LoVo (cell line): ENCODE results near the gene ASB7.
"Not testable (repeated sequence)": the region's sequence is repeated elsewhere in the genome, so short reads cannot be mapped to it uniquely, and the experiment has no call there.

Experiments used
- DNase-seq: peaks from one replicate; pipeline ENCODE4 v3.0.0-alpha.2; 2016; ENCODE audit warnings: low spot score

The ASB7 gene, protein sequence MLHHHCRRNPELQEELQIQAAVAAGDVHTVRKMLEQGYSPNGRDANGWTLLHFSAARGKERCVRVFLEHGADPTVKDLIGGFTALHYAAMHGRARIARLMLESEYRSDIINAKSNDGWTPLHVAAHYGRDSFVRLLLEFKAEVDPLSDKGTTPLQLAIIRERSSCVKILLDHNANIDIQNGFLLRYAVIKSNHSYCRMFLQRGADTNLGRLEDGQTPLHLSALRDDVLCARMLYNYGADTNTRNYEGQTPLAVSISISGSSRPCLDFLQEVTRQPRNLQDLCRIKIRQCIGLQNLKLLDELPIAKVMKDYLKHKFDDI

DNA sequence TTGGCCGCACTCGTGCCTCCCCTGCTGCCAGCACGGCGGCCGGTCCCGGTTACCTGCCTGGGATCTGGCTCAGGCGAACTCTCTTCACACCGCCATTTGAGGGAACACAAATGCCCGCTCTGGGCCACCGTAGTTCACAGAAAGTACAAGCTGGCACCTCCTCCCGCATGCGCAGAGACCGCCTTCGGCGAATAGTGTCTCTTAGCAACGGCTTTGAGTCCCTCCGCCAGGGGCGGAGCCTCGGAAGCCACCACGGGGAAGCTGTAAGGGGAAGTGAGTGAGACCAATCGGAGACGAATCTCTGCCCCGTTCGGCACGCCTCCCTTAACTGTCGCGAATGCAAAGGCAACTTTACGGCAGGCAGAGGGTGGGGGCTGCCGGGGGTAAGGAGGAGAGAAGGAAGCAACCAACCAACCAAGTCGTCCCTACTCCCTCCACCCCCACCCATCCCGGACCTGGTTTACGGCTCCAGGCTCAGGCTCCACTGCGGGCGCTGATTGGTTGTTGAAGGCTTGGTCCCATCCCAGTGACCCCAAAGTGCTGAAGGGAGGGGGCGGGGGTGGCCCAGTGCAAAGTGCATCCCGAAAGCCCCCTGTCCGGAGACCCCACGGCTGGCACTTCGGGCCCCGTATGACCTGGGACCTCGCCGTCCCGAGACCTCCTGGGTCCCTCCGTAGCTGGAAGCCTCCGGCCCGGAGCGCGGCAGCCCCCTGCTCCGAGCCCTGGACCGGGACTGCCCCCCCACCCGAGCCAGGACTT is at the start of gene ASB7, which contains the start of gene LINS1:
Gene ASB7, plus strand, starts transcription at position 526 of the 759 bp plus-strand sequence. CDS start 9,628 bp downstream, outside the sequence.
Gene LINS1, minus strand, starts transcription at position 121 of the 759 bp plus-strand sequence. CDS start 21,342 bp downstream, outside the sequence.
- DNase-seq = peak; percentile 100

DNA sequence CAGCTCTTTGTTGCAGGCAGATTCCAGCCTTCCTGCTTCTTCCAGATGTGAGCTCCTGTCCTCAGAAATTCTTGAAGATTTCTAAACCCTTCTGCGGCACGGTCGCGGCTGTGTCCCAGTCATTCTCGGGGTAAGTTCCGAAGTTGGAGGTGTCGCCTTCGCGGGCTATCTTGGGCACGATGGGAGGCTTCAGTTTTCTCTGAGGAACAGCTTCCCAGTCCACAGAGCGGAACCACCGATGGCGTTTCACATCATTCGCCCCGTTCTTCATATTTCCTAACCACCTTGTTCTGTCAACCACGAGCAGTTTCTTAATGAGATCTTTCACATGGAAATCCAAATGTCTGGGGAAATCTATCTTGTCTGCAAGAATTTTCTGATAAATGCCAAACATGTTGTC is 48.9 kb upstream of the ASB7 start:
- no peak for DNase-seq

DNA sequence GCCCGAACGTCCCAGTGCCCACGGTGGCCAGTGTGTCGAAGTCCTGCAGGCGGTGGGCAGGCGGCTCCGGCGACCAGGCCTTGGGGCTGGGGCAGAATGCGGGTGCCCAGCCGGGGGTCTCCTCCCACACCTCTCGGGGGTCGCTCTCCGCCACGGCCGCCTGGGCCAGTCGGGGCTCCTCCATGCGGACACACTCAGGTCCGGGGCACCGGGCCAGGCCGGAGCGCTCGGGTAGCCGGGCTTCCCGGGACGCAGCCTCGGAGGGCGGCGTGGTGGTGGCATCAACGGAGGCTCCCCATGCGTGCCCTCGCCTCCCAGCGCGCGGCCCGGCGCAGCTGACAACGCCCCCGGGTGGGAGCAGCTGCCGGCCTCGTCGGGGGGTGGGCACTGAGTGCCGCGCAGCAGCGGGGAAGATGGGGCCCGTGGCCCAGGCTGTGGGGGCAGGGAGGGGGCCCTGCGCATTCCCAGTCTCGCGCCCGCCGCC is 43.6 kb upstream of the ASB7 start:
- DNase-seq = no peak

DNA sequence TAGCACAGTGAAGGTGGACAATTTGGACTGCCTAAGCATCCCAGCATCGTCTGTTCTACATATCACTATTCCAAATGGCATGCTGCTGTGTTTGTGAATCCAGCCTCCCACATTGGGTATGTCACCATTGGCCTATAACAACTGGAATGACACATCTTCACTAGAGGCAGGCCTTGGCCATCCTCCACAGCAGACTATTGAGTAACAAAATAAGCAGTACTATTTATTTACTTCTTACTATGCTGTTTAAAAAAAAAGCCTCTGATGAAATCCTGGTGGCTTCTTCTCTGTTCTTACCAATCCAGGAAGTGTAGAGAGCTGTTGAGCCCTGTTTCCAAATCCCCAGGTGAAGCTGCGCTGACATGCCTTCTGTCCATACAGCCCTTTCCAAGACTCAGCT is 43.1 kb upstream of the ASB7 start:
- DNase-seq = no peak

DNA sequence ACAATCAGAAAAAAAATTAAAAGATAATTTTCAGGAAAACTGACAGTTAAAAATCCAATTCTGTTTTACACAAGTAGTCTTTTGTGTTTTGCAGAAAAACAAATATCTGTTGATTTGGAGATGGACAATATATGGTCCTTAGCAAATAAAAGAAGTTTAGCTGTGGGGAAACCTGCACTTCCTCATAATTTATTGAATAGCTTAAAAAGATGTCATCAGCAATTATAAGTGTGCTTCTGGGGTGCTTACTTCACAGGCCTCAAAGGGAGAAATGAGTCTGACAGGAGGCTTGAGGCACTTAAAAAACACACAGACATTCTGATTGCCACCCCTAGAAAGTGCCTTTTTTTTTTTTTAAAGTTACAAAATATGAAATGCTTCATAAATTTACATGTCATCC is 42.1 kb upstream of the ASB7 start:
- no peak for DNase-seq

DNA sequence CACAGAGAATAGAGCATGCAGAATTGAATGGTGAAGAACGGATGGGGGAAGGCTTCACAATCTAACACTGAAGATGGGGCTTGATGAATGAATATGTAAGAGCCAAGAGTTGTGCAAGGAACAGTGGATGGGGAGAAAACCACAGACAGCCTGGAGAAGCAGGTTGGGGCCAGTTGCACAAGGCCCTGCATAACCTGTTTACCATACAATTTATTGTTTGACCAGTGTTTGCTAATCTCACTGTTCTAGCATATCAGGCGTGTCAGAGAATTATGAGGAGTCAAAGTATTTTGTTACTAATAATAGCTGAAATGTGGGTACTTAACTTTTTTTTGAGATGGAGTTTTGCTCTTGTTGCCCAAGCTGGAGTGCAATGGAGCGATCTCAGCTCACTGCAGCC is 36.8 kb upstream of the ASB7 start:
- DNase-seq = no peak

DNA sequence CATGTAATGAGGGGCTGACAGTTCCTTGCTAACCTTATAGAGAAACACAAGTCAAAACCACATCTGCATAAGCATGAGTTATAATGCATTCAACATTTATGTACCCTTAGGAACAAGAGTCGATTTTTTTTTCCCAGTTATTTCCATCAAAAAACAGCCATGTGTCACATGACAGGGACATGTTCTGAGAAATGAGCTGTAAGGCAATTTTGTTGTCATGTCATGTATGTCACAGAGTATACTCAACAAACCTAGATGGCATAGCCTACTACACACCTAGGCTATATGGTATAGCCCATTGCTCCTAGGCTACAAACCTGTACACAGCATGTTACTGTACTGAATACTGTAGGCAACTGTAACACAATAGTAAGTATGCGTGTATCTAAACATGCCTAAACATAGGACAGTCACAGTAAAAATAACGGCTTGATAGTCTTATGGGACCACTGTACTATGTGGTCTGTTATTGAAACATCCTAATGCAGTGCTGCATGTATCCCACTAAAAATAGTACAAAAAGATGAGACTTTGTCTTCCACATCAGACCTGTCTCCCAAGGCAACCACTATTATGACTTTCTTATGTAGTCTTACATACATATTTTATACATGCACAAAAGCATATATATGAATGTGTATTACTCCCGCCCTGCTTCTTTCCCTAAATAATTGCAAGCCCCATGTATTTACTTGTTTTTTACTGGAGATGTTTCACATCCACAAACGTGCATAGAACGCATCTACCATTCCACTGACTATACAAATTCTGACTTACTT is 35.4 kb upstream of the ASB7 start:
- DNase-seq = no peak

DNA sequence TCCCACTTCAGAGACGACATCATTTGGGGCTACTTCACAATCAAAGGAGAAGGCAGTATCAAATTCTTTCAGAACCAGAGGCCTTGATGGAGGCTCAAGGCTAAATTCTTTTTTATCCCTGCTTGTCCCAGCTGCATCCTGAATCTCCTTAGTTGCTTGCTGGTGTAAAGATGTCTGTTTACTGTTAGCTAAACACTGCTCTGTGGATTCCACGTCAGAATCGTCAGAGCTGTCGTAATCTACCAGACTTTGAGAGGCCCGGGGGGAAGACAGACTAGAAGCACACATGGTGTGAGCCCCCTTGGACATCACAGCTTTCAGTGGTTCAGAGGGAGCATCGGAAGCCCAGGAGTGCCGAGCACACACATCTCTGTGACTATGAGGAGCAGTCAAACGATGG is 33.0 kb upstream of the ASB7 start:
- DNase-seq = no peak

DNA sequence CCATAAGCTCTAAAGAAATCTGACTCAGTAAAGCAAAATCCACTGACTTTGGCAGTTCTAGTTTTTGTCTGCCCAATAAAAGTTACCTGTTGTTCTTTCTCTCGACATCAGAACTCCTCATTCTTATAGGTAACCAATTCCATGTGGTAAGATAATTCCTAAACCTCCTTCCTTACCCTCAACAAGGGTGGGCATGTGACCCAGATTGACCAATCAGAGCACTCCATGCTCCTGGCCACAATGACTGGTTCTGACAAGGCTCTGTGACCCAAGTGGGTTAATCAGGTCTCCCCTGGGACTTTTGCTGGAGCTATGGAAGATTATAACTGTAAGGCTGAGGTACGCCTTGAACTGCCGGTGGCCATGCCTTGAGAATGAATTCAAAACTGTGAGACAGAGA is 32.1 kb upstream of the ASB7 start:
- DNase-seq = no peak

DNA sequence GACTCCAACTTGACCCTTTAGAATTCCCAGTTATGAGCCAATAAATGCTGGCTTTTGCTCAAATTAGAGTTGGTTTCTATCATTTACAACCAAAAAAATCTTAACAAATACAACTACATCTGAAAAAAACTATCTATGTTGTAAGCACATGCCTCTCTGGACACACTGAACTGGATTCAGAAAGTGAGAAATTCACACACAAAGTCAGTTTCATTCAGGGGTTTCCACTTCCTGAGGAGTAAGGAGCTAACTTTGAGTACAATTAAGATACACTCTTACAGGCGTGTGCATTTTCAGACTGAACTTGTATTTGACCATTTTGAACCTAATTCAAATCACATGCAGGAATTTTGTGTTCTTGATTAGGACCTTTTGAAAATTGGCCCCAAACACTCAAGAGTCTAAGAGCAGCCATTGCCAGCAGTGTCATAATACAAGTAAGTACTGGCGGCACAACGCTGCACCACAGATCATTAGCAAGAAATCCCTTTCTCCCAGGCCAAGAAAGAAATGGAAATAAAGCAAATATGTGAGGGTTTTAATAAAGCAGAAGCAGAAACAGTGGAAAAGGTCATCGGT is 31.6 kb upstream of the ASB7 start:
- DNase-seq = no peak

DNA sequence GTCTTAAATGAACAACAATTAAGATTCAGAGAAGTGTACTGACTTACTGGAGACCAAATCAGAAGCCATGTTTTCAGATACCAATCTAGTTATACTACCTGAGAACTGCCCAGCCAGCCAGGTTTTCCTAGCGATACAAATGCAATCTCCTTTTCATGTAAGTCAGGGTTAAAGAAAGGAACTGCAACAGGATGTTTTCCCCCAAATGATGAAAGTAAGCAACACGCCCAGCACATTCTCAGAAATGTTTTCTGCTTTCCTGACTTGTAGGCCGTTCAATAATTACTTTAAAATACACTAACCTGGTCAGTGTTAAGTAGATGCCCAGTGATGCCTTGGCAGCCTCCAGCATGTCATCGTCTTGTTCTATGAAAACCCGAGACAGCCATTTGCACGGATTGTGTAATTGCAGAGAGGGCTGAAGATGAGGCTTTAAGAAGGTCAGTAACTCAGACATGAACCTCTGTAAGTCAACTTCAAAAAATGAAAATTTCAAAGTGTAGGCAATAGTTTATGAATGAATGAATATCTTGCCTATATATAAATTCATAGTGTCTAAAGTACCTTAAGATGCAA is 30.7 kb upstream of the ASB7 start:
- no peak for DNase-seq

DNA sequence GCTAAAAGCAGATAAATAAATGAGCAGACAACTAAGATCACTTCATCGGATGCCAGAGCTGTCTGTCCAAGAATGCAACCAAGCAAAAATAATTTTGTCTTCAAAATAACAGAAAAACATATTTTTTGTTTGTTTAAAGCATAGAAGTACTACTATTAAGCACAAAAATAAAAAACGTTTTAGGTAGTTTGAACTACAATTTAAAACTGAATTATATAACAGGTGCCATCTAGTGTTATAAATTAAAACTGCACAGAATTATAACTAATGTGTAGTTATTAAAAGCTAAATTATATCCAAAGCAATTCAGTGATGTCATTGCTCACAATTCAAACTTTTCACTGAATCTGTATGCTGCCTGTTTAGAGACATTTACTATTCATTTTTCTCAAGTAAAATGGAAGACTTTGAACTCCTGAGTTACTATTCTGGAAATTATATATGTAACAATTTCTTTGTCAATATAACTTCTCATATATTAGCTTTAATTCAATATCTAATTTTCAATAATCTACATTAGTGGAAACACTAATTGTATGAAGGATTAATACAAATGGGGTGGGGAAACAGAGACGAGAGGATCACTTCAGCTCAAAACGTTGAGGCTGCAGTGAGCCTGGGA is 29.9 kb upstream of the ASB7 start:
- DNase-seq = peak; percentile 18

DNA sequence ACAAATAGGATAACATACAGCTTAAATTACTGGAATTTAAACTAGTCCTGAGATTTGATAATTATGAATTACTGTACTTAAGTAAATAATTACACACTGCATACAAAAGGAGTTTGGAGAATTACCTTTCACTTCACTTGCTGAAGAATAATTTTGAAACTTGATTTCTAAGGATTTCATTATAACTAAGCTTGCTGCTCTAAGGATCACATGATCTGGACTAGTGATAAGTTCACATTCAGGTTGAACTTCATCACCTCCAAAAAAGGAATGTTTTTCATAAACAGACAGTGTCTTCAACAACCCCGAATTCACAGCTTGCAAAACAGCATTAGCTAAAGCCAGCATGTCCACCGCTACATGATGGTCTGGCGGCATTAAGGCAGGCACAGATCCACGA is 28.9 kb upstream of the ASB7 start:
- no peak for DNase-seq

DNA sequence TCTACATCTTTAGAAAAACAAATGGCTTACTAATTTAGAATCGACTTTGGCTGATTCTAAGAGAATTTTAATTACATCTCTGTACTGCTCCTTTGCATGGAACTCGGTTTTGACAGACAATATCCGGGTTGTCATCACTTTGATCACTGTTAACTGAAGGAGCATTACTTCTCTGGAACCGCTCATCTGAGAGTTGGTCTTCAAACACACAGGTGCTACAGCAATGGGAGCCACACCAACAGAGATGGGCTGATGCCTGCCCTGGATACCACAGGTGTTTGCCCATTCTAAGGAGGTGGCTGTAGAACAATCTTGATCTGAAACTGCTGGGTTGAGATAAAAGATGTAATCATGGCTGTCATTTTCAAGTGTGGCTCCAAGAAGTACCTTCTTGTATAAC is 22.0 kb upstream of the ASB7 start:
- DNase-seq = no peak

DNA sequence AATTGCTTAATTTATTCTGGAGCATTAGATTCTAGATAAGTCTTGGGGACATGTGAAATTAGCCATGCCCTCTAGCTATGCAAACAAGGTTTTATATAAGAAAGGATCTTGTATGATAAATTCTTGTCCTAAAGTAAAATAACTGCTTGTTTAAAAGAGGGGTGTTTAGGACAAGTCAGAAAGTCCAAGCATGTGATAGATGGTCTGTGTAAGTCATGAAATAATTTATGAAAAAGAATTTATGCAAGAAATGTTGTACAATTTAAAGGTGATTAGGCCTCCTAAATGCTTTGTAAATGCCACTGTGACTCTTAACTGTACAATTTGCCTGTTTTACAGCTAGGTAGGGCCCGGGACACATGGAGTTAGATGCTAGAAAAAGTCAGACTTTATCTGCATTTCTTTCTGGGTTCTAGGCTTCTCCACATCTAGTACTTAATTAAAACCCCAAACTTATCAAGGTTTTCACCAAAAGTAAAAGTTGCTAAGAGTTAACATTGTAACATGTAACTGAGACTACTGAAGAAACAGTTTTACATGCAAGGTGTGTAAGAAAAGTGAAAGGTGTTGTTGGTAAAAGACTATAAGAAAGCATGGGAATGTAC is 13.6 kb upstream of the ASB7 start:
- DNase-seq = no peak

DNA sequence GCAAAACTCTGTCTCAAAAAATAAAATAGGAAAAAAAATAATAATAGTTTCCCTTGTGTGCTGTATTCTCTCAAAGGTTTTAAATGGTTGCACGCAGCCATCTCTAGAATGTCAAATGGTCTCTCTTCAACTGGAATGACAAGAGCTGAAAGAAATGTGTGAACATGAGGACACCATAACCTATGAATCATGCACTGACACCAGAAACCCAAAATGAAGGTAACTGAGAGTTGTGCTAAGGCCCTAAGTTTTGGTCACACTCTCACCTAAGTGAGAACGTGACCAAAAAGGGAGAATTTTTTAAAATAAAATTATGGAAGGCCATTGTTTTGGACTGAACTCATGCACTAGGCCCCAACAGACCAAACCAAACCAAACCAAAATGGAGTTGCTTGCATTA is 11.2 kb upstream of the ASB7 start:
- DNase-seq = not testable (repeated sequence)

DNA sequence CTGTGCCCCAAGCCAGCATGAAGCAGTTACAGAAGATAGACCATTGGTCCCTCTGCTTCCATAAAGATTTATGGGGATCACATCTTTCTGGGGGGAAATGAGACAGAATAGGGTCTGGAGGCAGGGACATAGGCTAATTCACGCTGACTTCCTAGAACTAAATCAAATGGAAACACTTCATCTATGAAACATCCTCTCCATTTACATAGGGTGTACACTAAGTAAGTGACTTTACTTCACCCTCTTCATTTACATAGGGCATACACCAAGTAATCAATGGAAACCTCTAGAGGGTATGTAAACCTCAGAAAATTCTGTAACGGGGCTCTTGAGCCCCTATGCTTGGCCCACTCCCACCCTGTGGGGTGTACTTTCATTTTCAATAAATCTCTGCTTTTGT is 10.6 kb upstream of the ASB7 start:
- no peak for DNase-seq

DNA sequence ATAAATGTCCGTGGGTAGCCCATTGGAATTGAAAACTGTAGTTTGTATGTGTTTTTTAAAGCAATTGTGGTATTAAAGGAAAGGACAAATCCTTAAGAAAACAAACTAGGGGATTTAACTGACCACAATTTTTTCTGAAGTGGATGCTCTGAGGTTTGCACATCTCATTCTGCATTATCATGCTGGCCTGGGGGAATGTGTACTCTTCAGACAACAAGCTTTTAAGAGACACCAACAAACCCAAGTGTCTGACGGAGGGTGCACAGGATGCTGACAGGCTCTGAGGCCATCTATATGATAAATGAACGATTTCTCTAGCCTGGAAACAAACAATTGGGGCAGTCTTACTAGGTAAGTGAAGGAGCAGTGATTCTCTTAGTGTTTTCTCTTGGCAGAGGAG is 9.5 kb upstream of the ASB7 start:
- DNase-seq = no peak

DNA sequence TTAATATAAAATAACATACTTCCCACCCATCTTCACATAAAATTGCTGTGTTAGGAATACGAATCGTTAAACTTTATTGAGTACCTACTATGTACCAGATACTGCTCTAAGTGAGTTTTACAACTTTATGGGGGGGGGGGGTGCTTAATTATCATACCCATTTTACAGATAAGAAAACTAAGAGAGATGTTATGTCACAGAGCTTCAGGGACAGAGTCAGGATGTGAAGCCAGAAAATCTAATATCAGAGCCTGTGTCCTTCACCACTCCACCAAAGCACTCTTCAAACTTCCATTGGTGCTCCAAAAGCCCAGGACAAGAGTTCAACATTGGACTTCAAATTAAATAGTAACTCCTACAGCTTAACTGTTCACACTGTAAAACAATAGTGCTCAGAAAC is 9.0 kb upstream of the ASB7 start:
- DNase-seq = no peak

DNA sequence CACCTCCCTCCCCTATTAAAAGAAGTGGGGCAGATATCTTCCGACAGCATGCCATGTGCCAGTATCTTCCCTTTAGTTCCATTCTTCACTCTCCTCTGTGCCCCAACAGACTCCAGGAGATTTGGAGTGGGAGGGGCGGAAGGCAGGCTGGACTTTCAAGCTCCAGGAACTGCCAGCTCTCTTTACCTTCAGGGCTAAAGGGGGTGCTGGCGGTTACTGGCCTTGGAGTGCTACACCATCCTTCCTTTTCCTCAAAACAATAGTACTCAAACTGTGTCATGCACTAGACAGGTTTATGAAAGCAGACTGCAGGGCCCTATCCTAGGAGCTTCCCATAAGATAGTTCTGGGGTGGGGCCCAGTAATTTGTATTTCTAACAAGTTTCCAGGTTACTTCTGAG is 6.4 kb upstream of the ASB7 start:
- DNase-seq = no peak

DNA sequence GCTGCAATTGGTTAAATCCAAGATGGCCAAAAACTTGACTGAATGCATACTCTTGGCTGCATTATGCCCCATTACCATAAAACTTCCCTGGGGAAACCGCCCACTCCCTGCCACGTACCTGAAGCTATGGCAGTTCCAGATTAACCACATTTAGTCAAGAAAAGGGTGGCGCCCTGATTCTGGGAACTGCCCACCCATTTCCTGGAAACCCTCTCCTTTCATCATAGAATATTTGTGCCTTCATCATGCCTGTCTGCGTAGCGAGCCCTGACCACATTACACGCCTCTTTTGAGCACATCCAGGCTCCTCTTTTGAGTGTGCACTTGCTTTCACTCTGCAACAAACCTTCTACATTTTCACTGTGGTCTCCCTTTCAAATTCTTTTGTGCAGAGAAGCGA is 5.6 kb upstream of the ASB7 start:
- DNase-seq = no peak
